Measurements from ENCODE around the gene CDK6. TPM values are rescaled to one million over a fixed set of nuclear protein-coding genes. Genes with fewer than 3 reads are reported as not detected.
A peak's percentile ranks its signal among the peaks of the same experiment; 100 is the strongest.

CDK6 gene
- total RNA-seq, 1 experiment from 2014 or later = 10.5 TPM

GRCh38 chr7:92720604-92721350 is 115.6 kb downstream of the CDK6 start:
- TF ChIP-seq, protein P1, sequence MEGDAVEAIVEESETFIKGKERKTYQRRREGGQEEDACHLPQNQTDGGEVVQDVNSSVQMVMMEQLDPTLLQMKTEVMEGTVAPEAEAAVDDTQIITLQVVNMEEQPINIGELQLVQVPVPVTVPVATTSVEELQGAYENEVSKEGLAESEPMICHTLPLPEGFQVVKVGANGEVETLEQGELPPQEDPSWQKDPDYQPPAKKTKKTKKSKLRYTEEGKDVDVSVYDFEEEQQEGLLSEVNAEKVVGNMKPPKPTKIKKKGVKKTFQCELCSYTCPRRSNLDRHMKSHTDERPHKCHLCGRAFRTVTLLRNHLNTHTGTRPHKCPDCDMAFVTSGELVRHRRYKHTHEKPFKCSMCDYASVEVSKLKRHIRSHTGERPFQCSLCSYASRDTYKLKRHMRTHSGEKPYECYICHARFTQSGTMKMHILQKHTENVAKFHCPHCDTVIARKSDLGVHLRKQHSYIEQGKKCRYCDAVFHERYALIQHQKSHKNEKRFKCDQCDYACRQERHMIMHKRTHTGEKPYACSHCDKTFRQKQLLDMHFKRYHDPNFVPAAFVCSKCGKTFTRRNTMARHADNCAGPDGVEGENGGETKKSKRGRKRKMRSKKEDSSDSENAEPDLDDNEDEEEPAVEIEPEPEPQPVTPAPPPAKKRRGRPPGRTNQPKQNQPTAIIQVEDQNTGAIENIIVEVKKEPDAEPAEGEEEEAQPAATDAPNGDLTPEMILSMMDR (conservative IDR thresholded peaks at IDR 0.05; ENCODE audit: low read depth, low read length) = no peak
- no peak for TF ChIP-seq EZH2 (IDR thresholded peaks at IDR 0.05; ENCODE audit: borderline replicate concordance, low read depth, low read length, poor library complexity, severe bottlenecking)
- H3K4me3 ChIP-seq (ENCODE audit: low read depth, low read length, poor library complexity, severe bottlenecking) = no peak overlapping the region
- no peak for DNase-seq (ENCODE audit: low spot score)
- H3K9me3 ChIP-seq (ENCODE audit: low read depth, low read length, poor library complexity, severe bottlenecking) = no peaks in the 10 kb centered on the region
- intact Hi-C loops (cut with micrococcal nuclease; ENCODE audit: unreplicated experiment) = no loop called here
- ChIA-PET CTCF (no interaction called here), POLR2A (ENCODE audit: low non-redundant PET) (no interaction called here)
- no peak overlapping the region for H3K27ac ChIP-seq (ENCODE audit: low read depth, low read length, poor library complexity, severe bottlenecking)
- H3K27me3 ChIP-seq (replicated peaks; ENCODE audit: insufficient read depth, low read depth, low read length, poor library complexity) = no peaks in the 10 kb centered on the region
- H3K36me3 ChIP-seq (ENCODE audit: insufficient read depth, low read length, poor library complexity, severe bottlenecking) = no peaks in the 10 kb centered on the region
- no TSS peak for BruUV-seq (replicated peaks)
- peaks cover 35% of the 10 kb centered on the region for H3K4me1 ChIP-seq (ENCODE audit: insufficient read depth, low read length, poor library complexity, severe bottlenecking)

- H3K36me3 ChIP-seq (ENCODE audit: insufficient read depth, low read length, poor library complexity, severe bottlenecking) = no peaks in the 10 kb centered on the region
- intact Hi-C loops (cut with micrococcal nuclease; ENCODE audit: unreplicated experiment) = loop anchor here (5.0 kb wide), 1 partner anchor 114 kb away; no protein-coding TSS in a partner anchor
- CTCF ChIA-PET = no interaction called here
- no peaks in the 10 kb centered on the region for H3K9me3 ChIP-seq (ENCODE audit: low read depth, low read length, poor library complexity, severe bottlenecking)
- no peaks in the 10 kb centered on the region for H3K27me3 ChIP-seq (replicated peaks; ENCODE audit: insufficient read depth, low read depth, low read length, poor library complexity)
- TF ChIP-seq, protein P1 (conservative IDR thresholded peaks at IDR 0.05; ENCODE audit: low read depth, low read length) = no peak
- TF ChIP-seq EZH2 (IDR thresholded peaks at IDR 0.05; ENCODE audit: borderline replicate concordance, low read depth, low read length, poor library complexity, severe bottlenecking) = no peak
- peak; percentile 68 for DNase-seq (ENCODE audit: low spot score)
- H3K4me1 ChIP-seq (ENCODE audit: insufficient read depth, low read length, poor library complexity, severe bottlenecking) = peaks cover 18% of the 10 kb centered on the region
- no TSS peak for BruUV-seq (replicated peaks)
- peak overlapping the region; percentile 58 for H3K27ac ChIP-seq (ENCODE audit: low read depth, low read length, poor library complexity, severe bottlenecking)
- peak overlapping the region; percentile 30 for H3K4me3 ChIP-seq (ENCODE audit: low read depth, low read length, poor library complexity, severe bottlenecking)
- POLR2A ChIA-PET (ENCODE audit: low non-redundant PET) = no interaction called here
Observed at GRCh38 chr7:92717993-92718716, 118.2 kb downstream of the CDK6 start.

GRCh38 chr7:92717623-92717992 is 118.8 kb downstream of the CDK6 start:
- Histone ChIP-seq H3K4me3 (ENCODE audit: low read depth, low read length, poor library complexity, severe bottlenecking) (peak overlapping the region; percentile 30), H3K27me3 (replicated peaks; ENCODE audit: insufficient read depth, low read depth, low read length, poor library complexity) (no peaks in the 10 kb centered on the region), H3K27ac (ENCODE audit: low read depth, low read length, poor library complexity, severe bottlenecking) (peak overlapping the region; percentile 58), H3K36me3 (ENCODE audit: insufficient read depth, low read length, poor library complexity, severe bottlenecking) (no peaks in the 10 kb centered on the region), H3K4me1 (ENCODE audit: insufficient read depth, low read length, poor library complexity, severe bottlenecking) (peaks cover 13% of the 10 kb centered on the region), H3K9me3 (ENCODE audit: low read depth, low read length, poor library complexity, severe bottlenecking) (no peaks in the 10 kb centered on the region)
- POLR2A ChIA-PET (ENCODE audit: low non-redundant PET) = no interaction called here
- DNase-seq (ENCODE audit: low spot score) = no peak
- no TSS peak for BruUV-seq (replicated peaks)
- no peak for TF ChIP-seq EZH2 (IDR thresholded peaks at IDR 0.05; ENCODE audit: borderline replicate concordance, low read depth, low read length, poor library complexity, severe bottlenecking)
- TF ChIP-seq, protein P1 (conservative IDR thresholded peaks at IDR 0.05; ENCODE audit: low read depth, low read length) = no peak
- intact Hi-C loops (cut with micrococcal nuclease; ENCODE audit: unreplicated experiment) = loop anchor here (5.0 kb wide), 1 partner anchor 115 kb away; no protein-coding TSS in a partner anchor
- CTCF ChIA-PET = no interaction called here

Data from A673 (cell line).